IMR-90 (cell line): ENCODE data around the gene ZNF555. TPM values are rescaled to one million over a fixed set of nuclear protein-coding genes. Genes with fewer than 3 reads are reported as not detected.

Experiments used
- ATAC-seq: fragments of 200-7000 bp; cut with Tn5 transposase; 2 replicates; pipeline ENCODE4 v1.9.1; 2020; ENCODE audit warnings: low read depth, mild to moderate bottlenecking, moderate library complexity
- BruUV-seq: library from RNA; stranded (reverse); fragments of 400-500 nt; replicated peaks from 2 replicates; lab custom pipeline; 2021; lab: Mats Ljungman, UMichigan
- CTCF ChIA-PET: fragments of 300-600 bp; formaldehyde crosslinking; extraction: SDS; loops from one replicate; lab custom pipeline; 2021; ENCODE audit warnings: antibody characterized with exemption; lab: Yijun Ruan, JAX
- POLR2A ChIA-PET: fragments of 300-600 bp; sonication (Branson Sonifier 250); formaldehyde crosslinking; loops from one replicate; lab custom pipeline; 2022; ENCODE audit warnings: antibody characterized with exemption; ENCODE audit not compliant: unreplicated experiment; lab: Charles Lee
- DNase-seq: peaks from one replicate; pipeline ENCODE4 v3.0.0; 2013
- H2AFZ ChIP-seq: replicated peaks from 2 replicates; pipeline ENCODE3; 2013; ENCODE audit warnings: low read length, mild to moderate bottlenecking; ENCODE audit not compliant: poor library complexity
- H2AK5ac ChIP-seq: 2 replicates; pipeline ENCODE4 v1.6.1; 2013; ENCODE audit warnings: low read depth, low read length, inconsistent platforms
- H2AK9ac ChIP-seq: replicated peaks from 2 replicates; pipeline ENCODE3; 2013; ENCODE audit warnings: mild to moderate bottlenecking, low read depth, low read length, moderate library complexity; ENCODE audit not compliant: poor library complexity
- H2BK120ac ChIP-seq: 2 replicates; pipeline ENCODE4 v1.6.1; 2013; ENCODE audit warnings: low read depth, low read length, inconsistent platforms
- H2BK15ac ChIP-seq: 3 replicates; pipeline ENCODE4 v1.6.1; 2013; ENCODE audit warnings: low read depth, low read length, inconsistent platforms
- H2BK20ac ChIP-seq: 2 replicates; pipeline ENCODE4 v1.6.1; 2013; ENCODE audit warnings: low read depth, mild to moderate bottlenecking, inconsistent platforms, low read length, moderate library complexity
- H2BK5ac ChIP-seq: 2 replicates; pipeline ENCODE4 v1.6.1; 2013; ENCODE audit warnings: mild to moderate bottlenecking, low read depth, low read length, inconsistent platforms; ENCODE audit not compliant: poor library complexity, severe bottlenecking
- H3K14ac ChIP-seq: replicated peaks from 2 replicates; pipeline ENCODE4 v1.6.1; 2013; ENCODE audit warnings: low read depth, low read length, inconsistent platforms
- H3K18ac ChIP-seq: 2 replicates; pipeline ENCODE4 v1.6.1; 2013; ENCODE audit warnings: low read depth, low read length, control low read depth
- H3K23ac ChIP-seq: 2 replicates; pipeline ENCODE4 v1.6.1; 2013; ENCODE audit warnings: low read depth, low read length, inconsistent platforms
- H3K27ac ChIP-seq: 2 replicates; pipeline ENCODE4 v1.5.1; 2013; ENCODE audit warnings: mild to moderate bottlenecking, control low read depth, low read length; ENCODE audit not compliant: insufficient read depth
- H3K27me3 ChIP-seq: 2 replicates; pipeline ENCODE4 v1.6.1; 2013; ENCODE audit warnings: low read length; ENCODE audit not compliant: control insufficient read depth, insufficient read depth
- H3K36me3 ChIP-seq: 2 replicates; pipeline ENCODE4 v1.6.1; 2013; ENCODE audit warnings: low read length, mixed read lengths; ENCODE audit not compliant: control insufficient read depth, insufficient read depth
- H3K4ac ChIP-seq: 2 replicates; pipeline ENCODE4 v1.6.1; 2013; ENCODE audit warnings: low read depth, low read length, inconsistent platforms
- H3K4me1 ChIP-seq: 2 replicates; pipeline ENCODE4 v1.6.1; 2013; ENCODE audit warnings: low read length, mixed read lengths; ENCODE audit not compliant: control insufficient read depth, insufficient read depth
- H3K4me2 ChIP-seq: 2 replicates; pipeline ENCODE4 v1.6.1; 2013; ENCODE audit warnings: low read depth, mild to moderate bottlenecking, control low read depth, low read length, moderate library complexity
- H3K4me3 ChIP-seq: 2 replicates; pipeline ENCODE4 v1.5.1; 2013; ENCODE audit warnings: low read depth, mild to moderate bottlenecking, control low read depth, low read length, moderate library complexity; ENCODE audit not compliant: insufficient read depth
- H3K56ac ChIP-seq: 2 replicates; pipeline ENCODE4 v1.6.1; 2013; ENCODE audit warnings: low read length, inconsistent platforms; ENCODE audit not compliant: insufficient read depth; ENCODE audit errors: extremely low read depth
- H3K79me1 ChIP-seq, 2 experiments: 2 replicates each; pipeline ENCODE4 v1.6.1; 2013; ENCODE audit warnings: low read length in 2 of 2, inconsistent platforms in 1 of 2, low read depth in 1 of 2
- H3K9ac ChIP-seq: 2 replicates; pipeline ENCODE4 v1.6.1; 2013; ENCODE audit warnings: low read depth, low read length, control low read depth
- H3K9me1 ChIP-seq: 2 replicates; pipeline ENCODE4 v1.6.1; 2013; ENCODE audit warnings: low read length, inconsistent platforms; ENCODE audit not compliant: insufficient read depth
- H3K9me3 ChIP-seq: 2 replicates; pipeline ENCODE4 v1.6.1; 2013; ENCODE audit warnings: low read length; ENCODE audit not compliant: control insufficient read depth, insufficient read depth
- H4K20me1 ChIP-seq: 2 replicates; pipeline ENCODE4 v1.6.1; 2013; ENCODE audit warnings: low read length, inconsistent platforms; ENCODE audit not compliant: insufficient read depth
- H4K5ac ChIP-seq: 2 replicates; pipeline ENCODE4 v1.6.1; 2013; ENCODE audit warnings: mild to moderate bottlenecking, low read depth, low read length, control low read depth
- H4K8ac ChIP-seq, 2 experiments: 2 replicates each; pipeline ENCODE4 v1.6.1; 2013; ENCODE audit warnings: low read depth in 2 of 2, low read length in 2 of 2, control low read depth in 1 of 2, inconsistent platforms in 1 of 2
- H4K91ac ChIP-seq: 2 replicates; pipeline ENCODE4 v1.6.1; 2013; ENCODE audit warnings: low read depth, low read length, inconsistent platforms; ENCODE audit not compliant: insufficient read depth
- CEBPB ChIP-seq: IDR thresholded peaks from 2 replicates; pipeline ENCODE4 v1.6.1; 2012; ENCODE audit warnings: low read depth, low read length, improper control_type of control experiment
- CHD1 ChIP-seq: IDR thresholded peaks from 2 replicates; pipeline ENCODE4 v1.6.1; 2012; ENCODE audit warnings: low read depth, low read length, improper control_type of control experiment
- MAFK ChIP-seq: IDR thresholded peaks from 2 replicates; pipeline ENCODE4 v1.6.1; 2012; ENCODE audit warnings: low read depth, low read length, improper control_type of control experiment
- MXI1 ChIP-seq: IDR thresholded peaks from 2 replicates; pipeline ENCODE4 v1.6.1; 2012; ENCODE audit warnings: low read depth, mild to moderate bottlenecking, low read length, moderate library complexity, borderline replicate concordance
- NFE2L2 ChIP-seq: fragments of 150-350 bp; IDR thresholded peaks from 2 replicates; pipeline ENCODE4 v1.6.1; 2016; ENCODE audit warnings: low read depth, mild to moderate bottlenecking, low read length
- POLR2A ChIP-seq: IDR thresholded peaks from 2 replicates; pipeline ENCODE4 v1.6.1; 2012; ENCODE audit warnings: mild to moderate bottlenecking, low read depth, low read length
- RAD21 ChIP-seq: IDR thresholded peaks from 2 replicates; pipeline ENCODE4 v1.6.1; 2012; ENCODE audit warnings: low read length, improper control_type of control experiment
- RCOR1 ChIP-seq: IDR thresholded peaks from 2 replicates; pipeline ENCODE4 v1.6.1; 2012; ENCODE audit warnings: mild to moderate bottlenecking, low read length, improper control_type of control experiment; ENCODE audit not compliant: insufficient replicate concordance
- RFX5 ChIP-seq: IDR thresholded peaks from 2 replicates; pipeline ENCODE4 v1.8.0; 2012; ENCODE audit warnings: low read depth, mild to moderate bottlenecking, low read length, moderate library complexity
- SMC3 ChIP-seq: fragments of 150-350 bp; IDR thresholded peaks from 2 replicates; pipeline ENCODE4 v1.6.1; 2016; ENCODE audit warnings: low read depth, mild to moderate bottlenecking, antibody characterized with exemption, low read length, moderate library complexity
- USF2 ChIP-seq: fragments of 150-350 bp; IDR thresholded peaks from 2 replicates; pipeline ENCODE4 v1.6.1; 2017; ENCODE audit warnings: mild to moderate bottlenecking, antibody characterized with exemption, low read length, low read depth
- WGBS, 2 experiments: methylation state at CpG; one replicate each; pipeline versions ENCODE4 v1.1.5 to v1.1.7; 2013; ENCODE audit warnings: missing lambda C conversion rate in 2 of 2; ENCODE audit not compliant: insufficient read length in 1 of 2; ENCODE audit errors: extremely low coverage in 2 of 2; 5-methylcytosine and 5-hydroxymethylcytosine counted together
- dilution Hi-C: fragments of 300-500 bp; cut with HindIII; formaldehyde crosslinking; loops from one replicate; pipeline ENCODE4 v1.14.3; 2018; ENCODE audit warnings: low sequenced_read_pairs; ENCODE audit not compliant: unreplicated experiment
- in situ Hi-C: fragments of 300-500 bp; cut with MboI; formaldehyde crosslinking; loops from 3 replicates; pipeline ENCODE4 v1.14.3; 2019; ENCODE audit warnings: low sequenced_read_pairs, inconsistent platforms, mixed read lengths
- intact Hi-C: fragments of 100-400 bp; cut with micrococcal nuclease; formaldehyde crosslinking; loops from 2 replicates; pipeline ENCODE4 v1.10.0; 2022
- polyA plus RNA-seq, 3 experiments: library from polyadenylated mRNA; depleted of rRNA; stranded (reverse); fragments of >200 nt; gene quantifications; 2 replicates each; pipeline ENCODE4 v1.2.3, GENCODE V29; 2012; ENCODE audit warnings: low replicate concordance in 1 of 3
- total RNA-seq: library from RNA; depleted of rRNA; stranded (reverse); fragments of >200 nt; gene quantifications from 2 replicates; pipeline ENCODE4 v1.2.3, GENCODE V29; 2012
- TF ChIP-seq, protein P1 (sequence below): conservative IDR thresholded peaks from 2 replicates; pipeline ENCODE4 v1.5.1; 2012; ENCODE audit warnings: mild to moderate bottlenecking, low read depth, low read length, improper control_type of control experiment
- TF ChIP-seq, protein P2 (sequence below): fragments of 150-350 bp; IDR thresholded peaks from 2 replicates; pipeline ENCODE4 v1.6.1; 2016; ENCODE audit warnings: low read depth, mild to moderate bottlenecking, low read length, moderate library complexity, borderline replicate concordance

ZNF555 gene
- total and polyA plus RNA-seq, 2 of the 4 experiments (the other 2 are of a cell fraction): 2.8 to 9.7 TPM

DNA sequence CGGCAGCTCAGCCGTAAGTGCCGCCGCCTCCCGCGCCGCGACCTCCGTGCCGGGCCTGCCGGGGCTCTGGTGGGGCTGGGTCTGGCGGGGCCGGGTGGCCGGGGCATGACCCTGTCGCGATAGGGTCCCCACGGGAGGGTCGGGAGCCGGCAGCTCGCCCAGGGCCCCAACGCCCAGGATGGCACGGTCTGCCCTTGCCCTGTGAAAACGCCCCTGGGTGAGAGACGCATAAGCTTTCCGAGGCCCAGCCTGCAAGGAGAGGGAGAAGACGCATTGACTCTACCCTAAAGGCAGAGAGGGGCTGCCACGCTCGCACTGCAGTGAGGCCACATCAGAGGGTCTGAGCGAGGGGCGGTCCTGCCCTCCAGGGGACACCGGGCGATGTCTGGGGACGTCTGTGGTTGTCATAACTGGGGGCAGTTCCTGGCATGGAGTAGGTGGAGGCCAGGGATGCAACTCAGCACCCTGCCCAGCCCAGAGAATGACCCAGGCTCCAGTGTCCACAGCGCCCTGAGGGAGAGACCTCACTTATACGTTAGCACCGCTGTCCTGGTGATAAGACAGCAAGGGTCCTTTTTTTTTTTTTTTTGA is 21.1 kb upstream of the ZNF555 start (continued):
- TF ChIP-seq MXI1: no peak

GRCh38 chr19:2822846-2823245 is 18.4 kb upstream of the ZNF555 start:
- Histone ChIP-seq H4K8ac (no peak overlapping the region), H3K14ac (no peak overlapping the region), H2BK20ac (no peak overlapping the region), H3K4me3 (no peak overlapping the region), H4K91ac (no peak overlapping the region), H3K4ac (no peak overlapping the region), H4K5ac (no peak overlapping the region), H2AK9ac (no peak overlapping the region), H2AFZ (no peak overlapping the region), H3K23ac (no peak overlapping the region), H3K79me1 (peaks cover 6 to 11% of the 10 kb centered on the region in 2 experiments; a peak in 2 of 4 replicates), H3K4me2 (no peak overlapping the region), H3K9ac (no peak overlapping the region), H3K36me3 (peaks cover 14% of the 10 kb centered on the region; the same call in 1 of the 2 replicates), H3K27me3 (no peaks in the 10 kb centered on the region), H4K20me1 (no peaks in the 10 kb centered on the region), H3K18ac (no peak overlapping the region), H3K9me3 (peaks cover 9% of the 10 kb centered on the region; the same call in 1 of the 2 replicates), H2BK5ac (no peak overlapping the region), H2BK15ac (no peak overlapping the region), H3K4me1 (no peaks in the 10 kb centered on the region; the same call in 1 of the 2 replicates), H3K56ac (no peak overlapping the region), H2AK5ac (no peak overlapping the region), H2BK120ac (no peak overlapping the region), H3K9me1 (0 out of 2 replicates have a peak, but pooled peaks cover 4% of the 10 kb centered on the region), H3K27ac (no peak overlapping the region)
- POLR2A ChIA-PET: no interaction called here
- DNase-seq (no peak), ATAC-seq (no peak)
- intact Hi-C loops (no loop called here), in situ Hi-C loops (no loop called here), dilution Hi-C loops (no loop called here)
- CTCF ChIA-PET: no interaction called here
- no peak for TF ChIP-seq USF2
- TF ChIP-seq RFX5: no peak
- no peak for TF ChIP-seq MXI1
- TF ChIP-seq CHD1: no peak
- TF ChIP-seq RCOR1: no peak
- no peak for TF ChIP-seq RAD21
- no peak for TF ChIP-seq MAFK
- TF ChIP-seq NFE2L2: no peak
- TF ChIP-seq, protein P1, sequence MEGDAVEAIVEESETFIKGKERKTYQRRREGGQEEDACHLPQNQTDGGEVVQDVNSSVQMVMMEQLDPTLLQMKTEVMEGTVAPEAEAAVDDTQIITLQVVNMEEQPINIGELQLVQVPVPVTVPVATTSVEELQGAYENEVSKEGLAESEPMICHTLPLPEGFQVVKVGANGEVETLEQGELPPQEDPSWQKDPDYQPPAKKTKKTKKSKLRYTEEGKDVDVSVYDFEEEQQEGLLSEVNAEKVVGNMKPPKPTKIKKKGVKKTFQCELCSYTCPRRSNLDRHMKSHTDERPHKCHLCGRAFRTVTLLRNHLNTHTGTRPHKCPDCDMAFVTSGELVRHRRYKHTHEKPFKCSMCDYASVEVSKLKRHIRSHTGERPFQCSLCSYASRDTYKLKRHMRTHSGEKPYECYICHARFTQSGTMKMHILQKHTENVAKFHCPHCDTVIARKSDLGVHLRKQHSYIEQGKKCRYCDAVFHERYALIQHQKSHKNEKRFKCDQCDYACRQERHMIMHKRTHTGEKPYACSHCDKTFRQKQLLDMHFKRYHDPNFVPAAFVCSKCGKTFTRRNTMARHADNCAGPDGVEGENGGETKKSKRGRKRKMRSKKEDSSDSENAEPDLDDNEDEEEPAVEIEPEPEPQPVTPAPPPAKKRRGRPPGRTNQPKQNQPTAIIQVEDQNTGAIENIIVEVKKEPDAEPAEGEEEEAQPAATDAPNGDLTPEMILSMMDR: no peak
- TF ChIP-seq CEBPB: no peak
- TF ChIP-seq SMC3: no peak
- no peak for TF ChIP-seq POLR2A
- TF ChIP-seq, protein P2, sequence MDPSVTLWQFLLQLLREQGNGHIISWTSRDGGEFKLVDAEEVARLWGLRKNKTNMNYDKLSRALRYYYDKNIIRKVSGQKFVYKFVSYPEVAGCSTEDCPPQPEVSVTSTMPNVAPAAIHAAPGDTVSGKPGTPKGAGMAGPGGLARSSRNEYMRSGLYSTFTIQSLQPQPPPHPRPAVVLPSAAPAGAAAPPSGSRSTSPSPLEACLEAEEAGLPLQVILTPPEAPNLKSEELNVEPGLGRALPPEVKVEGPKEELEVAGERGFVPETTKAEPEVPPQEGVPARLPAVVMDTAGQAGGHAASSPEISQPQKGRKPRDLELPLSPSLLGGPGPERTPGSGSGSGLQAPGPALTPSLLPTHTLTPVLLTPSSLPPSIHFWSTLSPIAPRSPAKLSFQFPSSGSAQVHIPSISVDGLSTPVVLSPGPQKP: no peak
- no CpG with 5 or more reads among the region's 5 CpGs for WGBS, 2 experiments
- no TSS peak for BruUV-seq
